Dedifferentiated amniotic fluid mesenchymal stem cell (primary cell): ENCODE measurements around the gene ATG10.

Experiments
- DNase-seq: peaks from one replicate; pipeline ENCODE4 v3.0.0-alpha.2; 2016; ENCODE audit errors: extremely low spot score

The ATG10 gene

GRCh38 chr5:82164176-82164976, 192.6 kb downstream of the ATG10 start:
- DNase-seq: peak; percentile 57

- no peak for DNase-seq
Measured at GRCh38 chr5:82164977-82165713, 193.3 kb downstream of the ATG10 start.

GRCh38 chr5:82165740-82166530, 194.1 kb downstream of the ATG10 start:
- DNase-seq: peak; percentile 87

DNA sequence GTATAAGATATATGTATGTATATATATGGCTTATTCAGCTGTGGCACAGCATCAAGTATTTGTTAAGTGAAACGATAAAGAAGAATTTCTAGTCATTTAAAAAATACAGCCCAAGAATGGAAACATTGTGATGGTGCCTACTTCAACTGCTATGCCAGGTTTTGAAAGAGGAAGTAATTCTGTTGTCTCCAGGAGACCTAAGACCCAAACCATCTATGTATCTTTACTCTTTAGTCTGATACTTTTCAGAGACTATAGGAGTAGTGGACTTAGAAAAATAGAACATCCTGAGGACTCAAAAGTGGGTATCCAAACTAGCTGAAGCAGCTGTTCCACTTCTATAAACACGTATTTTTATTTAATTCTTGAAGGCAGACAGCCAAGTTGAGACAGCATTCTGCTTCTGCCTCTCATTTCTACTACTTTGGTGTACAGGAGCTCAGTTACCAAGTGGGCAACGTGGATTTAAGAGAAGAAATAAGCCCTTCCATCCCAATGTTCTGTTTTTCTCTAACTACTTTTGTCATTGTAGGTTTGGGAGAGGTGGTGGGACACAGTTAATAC, 195.6 kb downstream of the ATG10 start:
- DNase-seq: no peak

DNA sequence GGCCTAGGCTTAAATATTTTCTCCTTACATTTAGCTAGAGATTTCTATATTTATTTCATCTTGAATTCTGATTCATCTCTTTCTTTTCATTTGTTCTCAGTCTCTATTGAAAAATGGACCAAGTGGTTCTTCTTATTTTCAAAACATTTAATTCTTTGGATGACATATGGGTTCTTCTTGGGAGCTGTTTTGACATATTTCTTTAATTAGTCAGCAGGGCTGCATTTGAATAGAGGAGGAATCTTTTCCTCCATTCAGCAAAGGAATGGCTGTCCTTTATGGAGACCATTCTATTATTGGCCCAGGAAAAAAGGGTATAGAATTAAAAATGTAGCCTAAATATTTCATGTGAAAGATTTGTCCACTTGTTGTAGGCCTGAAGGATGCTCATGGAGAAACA, 196.5 kb downstream of the ATG10 start:
- no peak for DNase-seq

DNA sequence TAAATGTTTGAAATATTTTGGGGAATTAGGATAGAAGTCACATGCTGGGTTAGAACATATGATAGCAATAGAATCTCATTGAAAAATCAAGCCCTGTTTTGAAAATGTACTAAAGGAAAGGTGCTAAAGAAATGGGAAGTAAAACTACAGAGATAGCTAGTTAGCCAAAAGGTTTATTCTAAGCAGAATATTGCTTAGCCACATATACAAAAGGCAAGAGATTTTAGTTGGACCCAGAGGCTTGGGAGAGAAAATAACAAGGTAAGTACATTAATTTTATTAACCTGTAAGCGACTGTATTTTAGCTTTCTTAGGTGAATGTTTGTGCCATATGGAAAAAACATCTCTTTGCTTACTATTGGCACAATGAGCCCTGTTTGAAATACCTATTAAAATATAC, 198.1 kb downstream of the ATG10 start:
- no peak for DNase-seq

- DNase-seq: peak; percentile 32
Measured at GRCh38 chr5:82174128-82174918, 202.5 kb downstream of the ATG10 start.

DNA sequence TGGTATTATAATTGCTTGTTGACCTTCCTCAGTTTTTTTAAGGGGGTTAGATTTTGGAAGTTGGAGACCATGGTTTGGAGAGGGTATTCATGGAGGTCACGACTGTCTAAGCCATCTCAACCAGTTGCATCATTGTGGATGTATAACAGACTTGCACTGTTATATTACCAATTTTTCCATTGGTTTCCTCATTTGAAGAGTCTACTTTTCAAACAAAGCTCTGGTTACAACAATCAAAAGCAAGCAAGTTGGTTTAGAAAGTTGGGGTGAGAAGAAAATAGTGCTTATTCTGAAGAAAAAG, 203.0 kb downstream of the ATG10 start:
- no peak for DNase-seq

DNA sequence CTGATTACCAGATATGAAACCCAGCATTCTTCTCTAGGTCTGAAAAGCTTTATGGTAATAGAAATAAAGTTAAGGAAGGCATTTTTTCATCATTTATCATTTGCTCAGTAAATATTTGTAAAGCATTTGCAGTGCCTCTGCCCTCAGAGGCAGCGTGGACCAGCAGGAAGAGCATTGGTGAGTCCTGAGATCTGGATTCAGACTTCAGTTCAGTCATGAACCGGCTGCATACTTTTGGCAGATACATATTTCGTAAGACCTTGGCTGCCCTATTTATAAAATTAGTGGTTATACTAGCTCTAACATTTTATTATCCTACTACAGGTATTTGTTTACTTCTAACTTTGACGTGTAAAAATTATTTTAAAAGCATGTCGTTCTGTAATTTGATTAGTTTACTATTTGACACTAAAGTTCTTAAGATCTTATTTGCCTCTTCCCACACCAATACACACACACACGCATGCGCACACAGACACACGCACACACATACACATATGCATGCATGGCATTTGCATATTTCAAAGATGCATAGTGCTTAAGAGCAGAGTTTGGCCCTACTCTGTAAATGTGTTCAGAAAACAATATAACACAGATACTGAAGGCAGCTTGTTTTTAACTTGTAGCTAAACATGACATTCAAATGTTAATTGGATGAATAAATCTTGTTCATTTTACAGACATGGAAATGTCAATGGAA, 204.4 kb downstream of the ATG10 start:
- no peak for DNase-seq

DNA sequence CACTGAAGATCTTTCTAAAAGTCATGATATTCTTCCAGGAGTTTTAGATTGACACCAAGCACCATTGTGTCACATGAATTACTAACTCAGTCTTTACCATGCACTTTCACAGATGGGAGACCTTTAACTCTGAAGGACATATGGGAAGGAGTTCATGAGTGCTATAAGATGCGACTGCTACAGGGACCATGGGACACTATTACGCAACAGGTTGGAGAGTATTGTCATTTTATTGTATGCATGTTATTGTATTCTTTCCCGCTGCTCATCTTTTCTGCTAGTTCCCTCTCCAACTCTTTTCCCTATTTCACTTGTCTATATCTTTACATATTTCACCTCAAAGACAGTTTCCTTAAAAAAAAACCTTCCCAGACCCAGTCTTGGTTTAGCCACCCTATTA, 206.6 kb downstream of the ATG10 start:
- DNase-seq: no peak

DNA sequence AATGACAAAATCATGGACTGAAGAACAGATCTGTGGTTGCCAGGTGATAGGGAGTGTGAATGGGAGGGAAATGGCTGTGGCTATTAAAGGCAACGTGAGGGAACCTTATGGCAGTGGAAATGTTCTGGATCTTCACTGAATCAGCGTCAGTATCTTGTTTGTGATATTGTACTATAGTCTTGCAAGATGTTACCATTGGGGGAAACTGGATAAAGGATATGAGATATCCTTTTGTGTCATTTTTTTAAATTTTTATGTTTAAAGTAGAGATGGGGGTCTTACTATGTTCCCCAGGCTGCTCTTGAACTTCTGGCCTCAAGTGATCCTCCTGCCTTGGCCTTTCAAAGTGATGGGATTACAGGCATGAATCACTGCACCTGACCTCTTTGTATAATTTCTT, 210.8 kb downstream of the ATG10 start:
- no peak for DNase-seq

DNA sequence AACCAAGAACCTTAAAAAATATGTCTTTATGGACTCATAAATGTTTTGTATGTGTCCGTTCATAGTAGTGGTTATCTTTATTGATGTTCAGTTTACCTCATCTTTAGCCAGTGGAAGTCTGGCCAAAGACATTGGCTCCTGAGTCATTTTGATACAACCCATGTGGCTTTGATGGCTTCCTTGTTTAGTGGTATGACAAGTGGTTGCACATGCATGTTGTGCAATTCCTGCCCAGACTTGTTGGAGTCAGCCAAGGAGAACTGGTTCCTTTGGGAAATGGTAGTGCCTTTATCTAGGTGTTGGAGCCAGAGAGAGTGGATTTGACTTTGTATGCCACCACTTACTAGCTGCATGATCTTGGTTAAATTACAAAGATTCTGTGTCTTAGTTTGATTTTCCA, 212.0 kb downstream of the ATG10 start:
- DNase-seq: no peak

DNA sequence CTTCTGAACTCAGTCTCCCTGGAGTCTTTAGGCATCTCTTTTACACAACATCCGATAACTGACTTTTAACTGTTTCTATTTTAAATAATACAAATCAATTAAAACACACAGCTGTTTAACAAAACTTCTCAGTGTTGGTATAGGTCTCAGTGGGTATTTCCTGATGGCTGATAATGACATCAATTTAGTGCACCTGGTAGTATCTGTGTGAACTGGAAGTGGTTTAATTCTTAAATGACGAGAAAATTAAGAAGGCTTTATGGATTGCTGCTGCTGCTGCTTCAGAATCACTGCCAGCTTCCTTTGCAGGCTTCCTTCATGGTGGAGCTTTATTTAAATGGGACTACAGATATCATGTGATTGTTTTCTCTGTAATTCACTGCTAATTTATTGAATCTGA, 214.0 kb downstream of the ATG10 start:
- no peak for DNase-seq

DNA sequence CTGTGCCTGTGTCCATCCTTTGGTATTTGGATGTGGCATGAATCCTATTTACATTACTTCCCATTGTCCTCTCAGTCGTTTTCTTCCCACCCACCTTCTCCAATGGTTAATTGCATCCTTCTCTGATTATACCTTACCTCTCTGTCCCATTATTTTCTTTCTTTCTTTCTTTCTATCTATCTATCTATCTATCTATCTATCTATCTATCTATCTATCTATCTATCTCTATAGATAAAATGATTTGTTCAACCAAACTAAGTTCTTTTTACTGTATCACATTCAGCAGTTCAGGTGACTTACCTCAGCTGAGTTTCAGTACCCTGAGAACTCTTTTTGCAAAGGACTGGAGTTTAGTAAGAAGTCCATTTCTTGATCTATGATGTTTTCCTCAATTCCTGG, 225.7 kb downstream of the ATG10 start:
- DNase-seq: no peak

DNA sequence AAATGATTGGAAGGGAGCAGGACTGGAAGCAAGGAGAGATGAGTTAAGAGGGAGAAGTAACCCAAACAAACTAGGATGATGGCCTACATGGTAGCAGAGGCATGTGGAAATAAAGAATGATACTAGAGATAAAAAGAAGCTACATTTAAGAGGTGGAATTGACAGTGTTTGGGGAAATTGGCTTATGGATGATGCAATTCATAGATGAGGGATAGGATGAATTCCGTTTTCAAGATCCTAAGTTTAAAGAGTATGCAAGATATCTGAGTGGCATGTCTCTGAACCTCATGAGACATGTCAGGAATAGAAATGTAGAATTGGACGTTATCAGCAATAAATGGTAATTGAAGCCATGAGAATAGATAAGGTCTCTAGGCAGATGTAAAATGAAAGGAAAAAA, 232.7 kb downstream of the ATG10 start:
- no peak for DNase-seq

GRCh38 chr5:82205005-82205404, 233.2 kb downstream of the ATG10 start:
- DNase-seq: no peak

GRCh38 chr5:82208371-82208770, 236.5 kb downstream of the ATG10 start:
- DNase-seq: no peak

- no peak for DNase-seq
Measured at GRCh38 chr5:82211855-82212572, 240.2 kb downstream of the ATG10 start.

GRCh38 chr5:82217917-82218316, 246.1 kb downstream of the ATG10 start:
- no peak for DNase-seq
